ENCODE measurements around the gene LST1. TPM values are rescaled to one million over a fixed set of nuclear protein-coding genes. Genes with fewer than 3 reads are reported as not detected.

The LST1 gene
- total and polyA plus RNA-seq, 2 of the 8 experiments (the other 6 are each of a cell fraction or from before 2014, with no cell fraction given) = not detected

GRCh38 chr6:31559606-31559957, 26.5 kb upstream of the LST1 start:
- Histone ChIP-seq H3K79me2 (ENCODE audit: control insufficient read depth in 1 of 2, insufficient read depth in 2 of 2, low read length in 2 of 2) (no peaks in the 10 kb centered on the region), H3K14ac (ENCODE audit: insufficient read length) (no peak overlapping the region), H3K4me3 (ENCODE audit: extremely low read depth in 1 of 4, insufficient read depth in 2 of 4, low read depth in 3 of 4, low read length in 4 of 4) (no peak overlapping the region), H2AFZ (ENCODE audit: low read length) (no peak overlapping the region), H3K56ac (replicated peaks; ENCODE audit: insufficient read length, low read depth, low read length) (no peak overlapping the region), H3K23me2 (ENCODE audit: low read depth, low read length) (no peaks in the 10 kb centered on the region), H3K18ac (ENCODE audit: extremely low read depth, low read length) (no peak overlapping the region), H3K27ac (ENCODE audit: low read depth, low read length) (no peak overlapping the region), H2BK15ac (ENCODE audit: low read length) (no peak overlapping the region), H3K4ac (replicated peaks; ENCODE audit: insufficient read length, low read depth, low read length) (no peak overlapping the region), H2BK12ac (ENCODE audit: low read depth, low read length) (no peak overlapping the region), H4K8ac (ENCODE audit: extremely low read depth, insufficient read depth, low read length) (peak overlapping the region; percentile 48; the same call in 1 of the 2 replicates), H3K4me2 (ENCODE audit: insufficient read depth in 1 of 2, low read depth in 2 of 2, low read length in 2 of 2) (no peak overlapping the region), H4K91ac (replicated peaks; ENCODE audit: insufficient read length, low read length) (no peak overlapping the region), H3K27me3 (replicated peaks in 1 of 4; ENCODE audit: control insufficient read depth in 3 of 4, extremely low read depth in 1 of 4, insufficient read depth in 3 of 4, low read length in 3 of 4) (no peaks in the 10 kb centered on the region), H4K5ac (ENCODE audit: insufficient read length, low read depth, low read length) (no peak overlapping the region), H3K9ac (replicated peaks in 1 of 4; ENCODE audit: extremely low read depth in 1 of 4, low read depth in 3 of 4, low read length in 3 of 4) (no peak overlapping the region), H2BK5ac (ENCODE audit: low read depth, low read length) (peak overlapping the region; percentile 60; the same call in 1 of the 2 replicates), H2BK120ac (replicated peaks; ENCODE audit: low read depth, low read length) (no peak overlapping the region), H3K79me1 (ENCODE audit: low read depth, low read length) (no peaks in the 10 kb centered on the region), H2AK5ac (ENCODE audit: low read depth, low read length) (no peak overlapping the region), H3K36me3 (ENCODE audit: control insufficient read depth in 2 of 4, insufficient read depth in 4 of 4, low read length in 3 of 4) (peaks cover 2 to 15% (median 5%) of the 10 kb centered on the region in 4 experiments; a peak in 5 of 8 replicates), H3K4me1 (replicated peaks in 1 of 4; ENCODE audit: control insufficient read depth in 3 of 4, insufficient read depth in 4 of 4, low read length in 3 of 4) (no peaks in the 10 kb centered on the region), H3K9me3 (ENCODE audit: insufficient read depth in 2 of 2, low read depth in 1 of 2, low read length in 1 of 2) (no peaks in the 10 kb centered on the region), H4K20me1 (replicated peaks in 1 of 2; ENCODE audit: control insufficient read depth in 1 of 2, insufficient read depth in 2 of 2, low read length in 2 of 2) (no peaks in the 10 kb centered on the region), H3K23ac (ENCODE audit: insufficient read length) (no peak overlapping the region), H2BK20ac (ENCODE audit: low read length) (0 out of 2 replicates have a peak overlapping the region, but pooled peaks have one; percentile 34)
- ChIA-PET CTCF (ENCODE audit: partially characterized antibody) (interaction anchor here (1.6 to 24.7 kb wide), 5 partner anchors 13 to 42 kb away, joined by 5 to 613 read pairs (median 8); partner anchors contain the start of genes ATP6V1G2, LST1, LTB and NCR3), POLR2A (ENCODE audit: partially characterized antibody) (interaction anchor here (0.8 to 10.9 kb wide), 6 partner anchors 10 to 30 kb away, joined by 3 to 110 read pairs (median 6); partner anchors contain the start of genes DDX39B, LTB, NFKBIL1 and TNF)
- 87% methylated on average over 4 of the region's 4 CpGs; no CpG with 5 or more reads in 1 of the 2 experiments for WGBS, 2 experiments (ENCODE audit: extremely low coverage in 1 of 2, insufficient coverage in 1 of 2, insufficient read length in 1 of 2, insufficient replicate concordance in 2 of 2, low coverage in 1 of 2, low lambda C conversion rate in 2 of 2, missing lambda C conversion rate in 1 of 2)
- DNase-seq (ENCODE audit: low read depth in 1 of 2, low spot score in 2 of 2) (no peak), FAIRE-seq (no peak)
- TF ChIP-seq RXRA (IDR thresholded peaks at IDR 0.05; ENCODE audit: insufficient read depth, low read depth, low read length) = no peak
- no peak for TF ChIP-seq POLR2AphosphoS5 (IDR thresholded peaks at IDR 0.05; ENCODE audit: low read depth, low read length)
- no peak for TF ChIP-seq TAF7 (optimal IDR thresholded peaks at IDR 0.05; ENCODE audit: borderline replicate concordance, low read depth, low read length)
- no peak for TF ChIP-seq EP300 (IDR thresholded peaks at IDR 0.05; ENCODE audit: borderline replicate concordance in 1 of 2, low read depth in 2 of 2, low read length in 2 of 2)
- no peak for TF ChIP-seq SUZ12 (IDR thresholded peaks at IDR 0.05; ENCODE audit: low read length)
- no peak for TF ChIP-seq E2F6 (IDR thresholded peaks at IDR 0.05)
- TF ChIP-seq USF2 (IDR thresholded peaks at IDR 0.05; ENCODE audit: low read length) = no peak
- TF ChIP-seq CREB1 (IDR thresholded peaks at IDR 0.05) = no peak
- TF ChIP-seq CEBPB (IDR thresholded peaks at IDR 0.05; ENCODE audit: low read depth, low read length) = no peak
- TF ChIP-seq NRF1 (IDR thresholded peaks at IDR 0.05; ENCODE audit: low read depth, low read length) = no peak
- TF ChIP-seq CBX8 (IDR thresholded peaks at IDR 0.05; ENCODE audit: borderline replicate concordance, low read depth, low read length) = no peak
- TF ChIP-seq NANOG (IDR thresholded peaks at IDR 0.05; ENCODE audit: insufficient read depth, low read depth, low read length, poor library complexity, severe bottlenecking) = no peak
- no peak for TF ChIP-seq POLR2A (IDR thresholded peaks at IDR 0.05; ENCODE audit: control extremely low read depth in 1 of 2, low read depth in 2 of 2, low read length in 2 of 2)
